Stimulated activated naive CD8-positive, alpha-beta T cell treated with anti-CD3 and anti-CD28 coated beads, Interleukin-15, amount 100 ng/mL, for 72 hours (primary cell): Measurements from ENCODE around the gene MYO9B.
A peak's percentile ranks its signal among the peaks of the same experiment; 100 is the strongest.
"Not testable (repeated sequence)": the region's sequence is repeated elsewhere in the genome, so short reads cannot be mapped to it uniquely, and the experiment has no call there.

Experiments
- ATAC-seq: fragments of 150-1000 bp; cut with Tn5 transposase; 2 replicates; pipeline ENCODE4 v1.10.0; 2021; ENCODE audit warnings: mild to moderate bottlenecking, moderate library complexity
- DNase-seq, 2 donors: peaks; one replicate each; pipeline ENCODE4 v3.0.0; 2021 to 2022
- H3K27ac Mint-ChIP-seq, 2 donors: one replicate each; pipeline ENCODE4 v1.8.0; 2022; ENCODE audit warnings: mild to moderate bottlenecking in 2 of 2, mixed read lengths in 2 of 2, moderate library complexity in 2 of 2
- H3K27me3 Mint-ChIP-seq: one replicate; pipeline ENCODE4 v1.8.0; 2022; ENCODE audit warnings: mixed read lengths
- H3K4me1 Mint-ChIP-seq: one replicate; pipeline ENCODE4 v1.8.0; 2022; ENCODE audit warnings: mild to moderate bottlenecking, mixed read lengths
- H3K4me3 Mint-ChIP-seq, 2 donors: one replicate each; pipeline ENCODE4 v1.8.0; 2022; ENCODE audit warnings: mild to moderate bottlenecking in 2 of 2, mixed read lengths in 2 of 2, moderate library complexity in 1 of 2
- H3K9me3 Mint-ChIP-seq, 2 donors: one replicate each; pipeline ENCODE4 v1.8.0; 2022; ENCODE audit warnings: mixed read lengths in 2 of 2

MYO9B gene

GRCh38 chr19:17160908-17161307, 85.3 kb downstream of the MYO9B start:
- ATAC-seq = peak; percentile 42
- no peak overlapping the region for H3K4me3 Mint-ChIP-seq

GRCh38 chr19:17162131-17162530, 86.6 kb downstream of the MYO9B start:
- not testable (repeated sequence) for H3K4me3 Mint-ChIP-seq, H3K27me3 Mint-ChIP-seq, H3K9me3 Mint-ChIP-seq, H3K4me1 Mint-ChIP-seq, ATAC-seq, H3K27ac Mint-ChIP-seq, DNase-seq

More at GRCh38 chr19:17160908-17161307, 85.3 kb downstream of the MYO9B start:
- H3K4me1 Mint-ChIP-seq = no peaks in the 10 kb centered on the region
- H3K9me3 Mint-ChIP-seq = no peaks in the 10 kb centered on the region
- peak overlapping the region in 1 of 2 donors; percentile 93 for H3K27ac Mint-ChIP-seq
- DNase-seq = no peak
- no peaks in the 10 kb centered on the region for H3K27me3 Mint-ChIP-seq

- Mint-ChIP-seq H3K27ac (no peak overlapping the region), H3K4me3 (no peak overlapping the region), H3K27me3 (no peaks in the 10 kb centered on the region), H3K9me3 (no peaks in the 10 kb centered on the region), H3K4me1 (no peaks in the 10 kb centered on the region)
- DNase-seq (no peak), ATAC-seq (no peak)
Observed at GRCh38 chr19:17162580-17162979, 87.0 kb downstream of the MYO9B start.

GRCh38 chr19:17163652-17164051, 88.1 kb downstream of the MYO9B start:
- no peaks in the 10 kb centered on the region for H3K27me3 Mint-ChIP-seq
- H3K27ac Mint-ChIP-seq = no peak overlapping the region
- no peak for ATAC-seq
- no peaks in the 10 kb centered on the region for H3K4me1 Mint-ChIP-seq
- no peaks in the 10 kb centered on the region for H3K9me3 Mint-ChIP-seq
- no peak overlapping the region for H3K4me3 Mint-ChIP-seq
- DNase-seq = no peak

GRCh38 chr19:17164639-17165038, 89.1 kb downstream of the MYO9B start:
- ATAC-seq = no peak
- DNase-seq = no peak
- Mint-ChIP-seq H3K27ac (no peak overlapping the region), H3K4me3 (no peak overlapping the region), H3K4me1 (no peaks in the 10 kb centered on the region), H3K9me3 (no peaks in the 10 kb centered on the region), H3K27me3 (no peaks in the 10 kb centered on the region)

GRCh38 chr19:17165715-17166114, 90.1 kb downstream of the MYO9B start:
- H3K4me3 Mint-ChIP-seq = no peak overlapping the region
- no peak overlapping the region for H3K27ac Mint-ChIP-seq
- H3K4me1 Mint-ChIP-seq = peaks cover under 1% of the 10 kb centered on the region
- no peaks in the 10 kb centered on the region for H3K27me3 Mint-ChIP-seq
- ATAC-seq (no peak), DNase-seq (no peak)
- no peaks in the 10 kb centered on the region for H3K9me3 Mint-ChIP-seq

- ATAC-seq = peak; percentile 81
- peaks cover 19% of the 10 kb centered on the region for H3K4me1 Mint-ChIP-seq
- peak overlapping the region; percentile 86 for H3K27ac Mint-ChIP-seq
- no peaks in the 10 kb centered on the region for H3K9me3 Mint-ChIP-seq
- H3K27me3 Mint-ChIP-seq = no peaks in the 10 kb centered on the region
- H3K4me3 Mint-ChIP-seq = no peak overlapping the region
- peak in 1 of 2 donors; percentile 48 for DNase-seq
Observed at GRCh38 chr19:17170538-17171297, 95.1 kb downstream of the MYO9B start.

- Mint-ChIP-seq H3K27ac (peak overlapping the region in 1 of 2 donors; percentile 27), H3K27me3 (no peaks in the 10 kb centered on the region), H3K9me3 (no peaks in the 10 kb centered on the region), H3K4me3 (no peak overlapping the region), H3K4me1 (peaks cover 19% of the 10 kb centered on the region)
- DNase-seq = no peak
- no peak for ATAC-seq
Observed at GRCh38 chr19:17171874-17172273, 96.3 kb downstream of the MYO9B start.

GRCh38 chr19:17172624-17173345, 97.2 kb downstream of the MYO9B start:
- ATAC-seq = no peak
- H3K27ac Mint-ChIP-seq = no peak overlapping the region
- DNase-seq = no peak
- H3K4me1 Mint-ChIP-seq = peaks cover 19% of the 10 kb centered on the region
- H3K4me3 Mint-ChIP-seq = no peak overlapping the region
- H3K27me3 Mint-ChIP-seq = no peaks in the 10 kb centered on the region
- H3K9me3 Mint-ChIP-seq = no peaks in the 10 kb centered on the region

- H3K27me3 Mint-ChIP-seq = no peaks in the 10 kb centered on the region
- peaks cover 10% of the 10 kb centered on the region for H3K4me1 Mint-ChIP-seq
- ATAC-seq (no peak), DNase-seq (no peak)
- no peaks in the 10 kb centered on the region for H3K9me3 Mint-ChIP-seq
- no peak overlapping the region for H3K27ac Mint-ChIP-seq
- H3K4me3 Mint-ChIP-seq = no peak overlapping the region
Observed at GRCh38 chr19:17178291-17178690, 102.7 kb downstream of the MYO9B start.

- DNase-seq (no peak), ATAC-seq (no peak)
- peaks cover 23% of the 10 kb centered on the region for H3K4me1 Mint-ChIP-seq
- peak overlapping the region in 1 of 2 donors; percentile 88 for H3K27ac Mint-ChIP-seq
- H3K27me3 Mint-ChIP-seq = no peaks in the 10 kb centered on the region
- no peaks in the 10 kb centered on the region for H3K9me3 Mint-ChIP-seq
- no peak overlapping the region for H3K4me3 Mint-ChIP-seq
Observed at GRCh38 chr19:17180997-17181702, 105.6 kb downstream of the MYO9B start.

GRCh38 chr19:17183271-17183761, 107.7 kb downstream of the MYO9B start:
- H3K27me3 Mint-ChIP-seq = no peaks in the 10 kb centered on the region
- peak overlapping the region; percentile 95 for H3K27ac Mint-ChIP-seq
- peaks cover 23% of the 10 kb centered on the region for H3K4me1 Mint-ChIP-seq
- H3K9me3 Mint-ChIP-seq = no peaks in the 10 kb centered on the region
- peak overlapping the region; percentile 87 to 90 for H3K4me3 Mint-ChIP-seq
- ATAC-seq (peak; percentile 29), DNase-seq (peak; percentile 33 to 44)

- Mint-ChIP-seq H3K27ac (peak overlapping the region; percentile 95), H3K27me3 (no peaks in the 10 kb centered on the region), H3K4me3 (peak overlapping the region; percentile 87 to 90), H3K4me1 (peaks cover 23% of the 10 kb centered on the region), H3K9me3 (no peaks in the 10 kb centered on the region)
- ATAC-seq = peak; percentile 72
- peak; percentile 21 to 42 for DNase-seq
Observed at GRCh38 chr19:17183858-17184321, 108.3 kb downstream of the MYO9B start.

- Mint-ChIP-seq H3K27ac (peak overlapping the region; percentile 95), H3K4me3 (peak overlapping the region; percentile 87 to 90), H3K9me3 (no peaks in the 10 kb centered on the region), H3K27me3 (no peaks in the 10 kb centered on the region), H3K4me1 (peaks cover 23% of the 10 kb centered on the region)
- ATAC-seq = peak; percentile 94
- peak; percentile 42 to 73 for DNase-seq
Observed at GRCh38 chr19:17184371-17184841, 108.8 kb downstream of the MYO9B start.

GRCh38 chr19:17185590-17185989, 110.0 kb downstream of the MYO9B start:
- ATAC-seq (no peak), DNase-seq (no peak)
- Mint-ChIP-seq H3K27ac (peak overlapping the region in 1 of 2 donors; percentile 64), H3K9me3 (no peaks in the 10 kb centered on the region), H3K4me1 (peaks cover 23% of the 10 kb centered on the region), H3K4me3 (no peak overlapping the region), H3K27me3 (no peaks in the 10 kb centered on the region)
